Muscle layer of duodenum (tissue), 2 donors: ENCODE results near the gene PALLD.

Source experiments
- H3K27ac ChIP-seq: one replicate; pipeline ENCODE4 v1.7.0; 2013; ENCODE audit warnings: mild to moderate bottlenecking, low read length
- H3K27me3 ChIP-seq: one replicate; pipeline ENCODE4 v1.7.0; 2013; ENCODE audit warnings: low read depth, mild to moderate bottlenecking, control low read depth, low read length
- H3K36me3 ChIP-seq, 2 donors: one replicate each; pipeline ENCODE4 v1.7.0; 2013; ENCODE audit warnings: low read length in 2 of 2, control low read depth in 1 of 2, mild to moderate bottlenecking in 1 of 2; ENCODE audit not compliant: insufficient read depth in 2 of 2, control insufficient read depth in 1 of 2
- H3K4me1 ChIP-seq, 2 donors: one replicate each; pipeline ENCODE4 v1.7.0; 2013; ENCODE audit warnings: low read length in 2 of 2, mild to moderate bottlenecking in 2 of 2, control low read depth in 1 of 2, moderate library complexity in 1 of 2; ENCODE audit not compliant: insufficient read depth in 2 of 2, control insufficient read depth in 1 of 2
- H3K4me3 ChIP-seq, 2 donors: one replicate each; pipeline ENCODE4 v1.7.0; 2013; ENCODE audit warnings: low read length in 2 of 2, low read depth in 1 of 2, mild to moderate bottlenecking in 1 of 2
- H3K9me3 ChIP-seq, 2 donors: one replicate each; pipeline ENCODE4 v1.7.0; 2013; ENCODE audit warnings: low read length in 2 of 2, control low read depth in 1 of 2, mild to moderate bottlenecking in 1 of 2; ENCODE audit not compliant: control insufficient read depth in 1 of 2
- donor health status: healthy.

Gene PALLD

DNA sequence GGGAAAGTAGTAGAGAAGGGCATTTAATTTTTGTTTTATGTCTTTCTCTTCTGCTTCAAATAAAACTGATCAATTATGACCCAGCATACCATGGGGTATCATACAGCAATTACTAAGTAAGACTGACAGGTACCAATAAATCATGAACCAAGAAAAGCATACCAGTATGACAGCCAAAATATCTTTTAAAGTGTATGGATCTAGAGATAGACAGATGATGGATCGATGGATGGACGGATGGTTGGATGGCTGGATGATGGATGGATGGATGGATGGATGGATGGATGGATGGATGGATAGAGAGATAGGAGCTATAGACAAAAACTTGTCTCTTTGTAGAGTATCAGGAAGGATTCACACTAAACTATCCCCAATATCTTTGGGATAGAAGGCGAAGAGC, 18.0 kb upstream of the PALLD start:
- no peak overlapping the region for H3K27ac ChIP-seq
- no peaks in the 10 kb centered on the region for H3K9me3 ChIP-seq
- H3K4me3 ChIP-seq = peak overlapping the region; percentile 4 to 86

DNA sequence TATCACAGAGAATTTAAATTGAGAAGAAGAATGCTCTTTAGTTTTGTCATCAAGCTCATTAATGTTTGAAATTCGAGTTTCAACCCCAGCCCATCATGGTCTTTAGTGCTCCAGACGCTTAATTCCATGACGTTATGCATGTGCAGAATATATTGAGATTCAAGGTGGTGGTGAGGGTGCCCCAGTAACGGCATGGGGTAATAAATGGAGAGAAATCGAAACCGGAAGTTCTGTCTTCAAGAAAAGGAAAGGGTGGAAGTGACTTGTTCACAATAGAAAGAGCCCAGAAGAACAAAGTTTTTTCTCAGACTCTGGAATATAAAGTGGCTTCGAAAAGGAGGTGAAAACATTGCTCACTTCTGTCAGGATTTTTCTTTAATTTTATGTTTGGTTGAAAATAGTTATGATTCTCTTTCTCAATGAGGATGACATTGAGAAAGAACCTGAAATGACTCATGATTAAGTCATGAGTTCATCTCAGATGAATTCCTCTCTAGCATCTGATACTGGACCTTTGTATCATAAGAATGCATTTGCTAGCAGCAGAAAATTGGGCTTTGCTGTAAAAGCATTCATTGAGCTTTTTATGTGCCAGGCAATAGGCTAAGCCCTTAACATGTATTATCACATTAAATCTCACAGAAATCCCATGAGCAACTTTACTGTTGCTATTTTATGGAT, 15.8 kb upstream of the PALLD start:
- Histone ChIP-seq H3K27ac (peak overlapping the region; percentile 96), H3K4me1 (peaks cover 0 to 8% of the 10 kb centered on the region in 2 donors), H3K4me3 (peak overlapping the region; percentile 86 to 87)

More for the DNA sequence above, 18.0 kb upstream of the PALLD start:
- peaks cover 5 to 8% of the 10 kb centered on the region in 2 donors for H3K4me1 ChIP-seq
- peaks cover 0 to 9% of the 10 kb centered on the region in 2 donors for H3K36me3 ChIP-seq
- no peaks in the 10 kb centered on the region for H3K27me3 ChIP-seq

DNA sequence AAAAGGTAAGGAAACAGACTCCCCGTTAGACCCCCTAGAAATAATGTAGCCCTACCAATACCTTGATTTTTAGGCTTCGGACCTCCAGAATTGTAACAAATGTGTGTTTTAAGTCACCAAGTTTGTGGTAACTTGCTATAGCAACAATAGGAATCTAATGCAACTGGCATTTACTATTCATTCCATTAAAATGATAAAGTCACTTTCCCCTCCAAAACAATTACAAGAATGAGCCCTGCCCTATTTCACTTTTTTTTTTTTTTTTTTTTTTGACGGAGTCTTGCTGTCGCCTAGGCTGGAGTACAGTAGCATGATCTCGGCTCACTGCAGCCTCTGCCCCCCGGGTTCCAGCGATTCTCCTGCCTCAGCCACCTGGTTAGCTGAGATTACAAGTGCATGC, 13.0 kb upstream of the PALLD start:
- no peak overlapping the region for H3K27ac ChIP-seq
- no peaks in the 10 kb centered on the region for H3K9me3 ChIP-seq
- peaks cover 0 to 8% of the 10 kb centered on the region in 2 donors for H3K4me1 ChIP-seq
- no peak overlapping the region for H3K4me3 ChIP-seq
- H3K27me3 ChIP-seq = no peaks in the 10 kb centered on the region
- H3K36me3 ChIP-seq = peaks cover 0 to 9% of the 10 kb centered on the region in 2 donors

More for the DNA sequence above, 15.8 kb upstream of the PALLD start:
- Histone ChIP-seq H3K9me3 (no peaks in the 10 kb centered on the region), H3K27me3 (no peaks in the 10 kb centered on the region), H3K36me3 (peaks cover 0 to 9% of the 10 kb centered on the region in 2 donors)

DNA sequence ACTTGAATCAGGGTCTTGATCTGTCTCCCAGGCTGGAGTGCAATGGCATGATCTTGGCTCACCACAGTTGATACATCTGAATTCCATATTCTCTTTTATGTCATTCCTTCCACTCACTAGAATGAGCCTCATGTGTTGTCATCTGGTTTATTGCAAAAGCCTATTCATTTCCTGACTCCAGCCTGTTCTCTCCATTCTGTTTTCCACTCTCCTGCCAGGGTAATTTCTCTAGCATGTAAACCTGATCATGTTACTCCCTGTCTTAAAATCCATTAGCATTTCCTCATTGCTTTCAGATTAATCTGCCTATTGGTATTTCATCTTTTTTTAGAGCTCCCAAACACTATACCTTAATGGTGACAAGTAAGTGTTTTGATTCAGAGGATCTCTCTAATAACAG, 12.2 kb upstream of the PALLD start:
- no peak overlapping the region for H3K27ac ChIP-seq
- no peak overlapping the region for H3K4me3 ChIP-seq
- H3K9me3 ChIP-seq = no peaks in the 10 kb centered on the region
- no peaks in the 10 kb centered on the region for H3K27me3 ChIP-seq
- H3K4me1 ChIP-seq = peaks cover 0 to 8% of the 10 kb centered on the region in 2 donors
- peaks cover 0 to 9% of the 10 kb centered on the region in 2 donors for H3K36me3 ChIP-seq

DNA sequence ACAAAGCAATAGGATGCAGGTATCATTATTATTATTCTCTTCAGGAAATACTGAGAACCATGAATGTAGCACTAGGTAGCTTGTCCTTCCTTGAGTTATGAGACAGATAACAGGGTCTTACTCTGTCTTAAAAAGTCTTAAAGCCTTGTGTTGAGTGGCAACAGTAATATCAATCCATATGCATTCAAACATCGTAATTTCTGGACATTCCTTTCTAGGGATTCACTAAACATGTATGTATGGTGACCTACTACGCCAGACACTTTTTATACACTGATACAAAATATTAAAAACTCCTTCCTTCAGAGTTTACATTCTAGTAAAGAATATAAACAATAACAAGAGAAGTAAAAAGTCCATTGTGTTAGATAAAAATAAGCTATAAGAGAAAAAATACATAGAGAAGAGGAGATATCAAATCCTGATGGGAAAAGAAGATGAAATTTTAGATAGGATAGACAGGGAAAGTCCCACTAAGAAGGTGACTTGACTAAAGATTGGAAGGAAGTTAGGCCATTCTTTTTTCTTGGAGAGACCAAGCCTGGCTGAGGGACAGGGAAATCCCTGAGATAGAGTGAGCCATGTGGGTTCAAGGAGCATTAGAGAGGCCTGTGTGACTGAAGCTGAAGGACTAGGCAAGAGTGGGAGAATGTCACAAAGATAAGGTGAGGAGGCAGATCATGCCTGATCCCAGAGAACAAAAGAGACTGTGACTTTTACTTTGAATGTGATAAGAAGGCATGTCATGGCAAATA, 11.5 kb upstream of the PALLD start:
- Histone ChIP-seq H3K9me3 (no peaks in the 10 kb centered on the region), H3K4me3 (no peak overlapping the region), H3K4me1 (peaks cover 0 to 8% of the 10 kb centered on the region in 2 donors), H3K27ac (no peak overlapping the region), H3K27me3 (no peaks in the 10 kb centered on the region), H3K36me3 (peaks cover 0 to 6% of the 10 kb centered on the region in 2 donors)

DNA sequence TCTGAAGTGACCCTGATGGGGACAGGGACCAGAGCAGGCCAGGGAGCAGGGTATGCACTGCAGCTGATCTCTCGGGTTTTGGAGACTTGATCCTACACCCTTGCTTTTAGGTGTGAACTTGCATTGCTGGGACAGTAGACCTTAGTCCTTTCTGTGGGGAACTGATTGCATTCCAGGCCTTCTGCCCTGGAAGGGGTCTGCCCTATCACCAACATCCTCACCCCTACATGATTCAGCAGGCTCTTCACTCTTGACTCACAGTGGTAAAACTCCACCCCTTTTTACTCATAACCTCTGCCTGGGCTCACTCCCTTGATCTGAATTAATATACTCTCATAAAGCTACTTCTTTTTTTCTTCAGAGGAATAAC, 10.0 kb upstream of the PALLD start:
- Histone ChIP-seq H3K4me1 (peaks cover 0 to under 1% of the 10 kb centered on the region in 2 donors), H3K27ac (no peak overlapping the region), H3K4me3 (no peak overlapping the region), H3K9me3 (no peaks in the 10 kb centered on the region), H3K36me3 (no peaks in the 10 kb centered on the region), H3K27me3 (no peaks in the 10 kb centered on the region)

DNA sequence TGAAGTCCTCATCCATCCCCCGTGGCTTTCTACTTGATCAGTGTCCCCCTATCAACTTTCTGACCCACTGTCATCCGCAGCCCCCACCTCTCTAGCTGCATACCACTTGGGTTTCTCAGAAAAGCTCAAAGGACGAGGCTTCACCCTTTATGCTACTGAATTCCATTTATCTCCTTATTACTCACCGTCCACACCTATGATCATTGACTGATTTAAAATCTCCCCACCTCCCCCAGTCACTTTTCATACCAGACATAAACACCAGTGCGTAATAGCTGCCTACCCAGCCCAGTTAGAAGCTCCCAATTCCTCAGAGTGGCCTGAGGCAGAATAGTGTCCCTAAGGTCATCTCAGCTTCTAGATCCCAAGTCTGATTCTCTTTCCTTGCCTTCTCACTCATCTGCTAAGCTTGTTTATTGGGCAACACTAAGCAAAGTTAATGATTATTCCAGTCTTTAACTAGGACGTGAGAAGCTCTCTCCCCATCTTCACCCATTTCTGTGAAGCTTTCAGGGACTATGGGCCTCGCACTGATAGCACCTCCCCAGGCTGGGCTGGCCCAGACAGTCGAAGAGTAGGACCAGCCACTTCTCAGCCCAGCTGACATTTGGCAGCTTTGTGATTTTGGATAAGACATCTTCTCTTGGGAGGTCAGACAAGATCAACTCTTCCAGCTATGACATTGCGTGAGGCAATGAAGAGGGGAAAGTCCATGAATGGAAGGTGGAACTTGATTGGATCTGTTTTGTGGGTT, 9.4 kb upstream of the PALLD start:
- Histone ChIP-seq H3K36me3 (no peaks in the 10 kb centered on the region), H3K27ac (no peak overlapping the region), H3K4me1 (no peaks in the 10 kb centered on the region), H3K9me3 (no peaks in the 10 kb centered on the region), H3K27me3 (no peaks in the 10 kb centered on the region), H3K4me3 (no peak overlapping the region)

DNA sequence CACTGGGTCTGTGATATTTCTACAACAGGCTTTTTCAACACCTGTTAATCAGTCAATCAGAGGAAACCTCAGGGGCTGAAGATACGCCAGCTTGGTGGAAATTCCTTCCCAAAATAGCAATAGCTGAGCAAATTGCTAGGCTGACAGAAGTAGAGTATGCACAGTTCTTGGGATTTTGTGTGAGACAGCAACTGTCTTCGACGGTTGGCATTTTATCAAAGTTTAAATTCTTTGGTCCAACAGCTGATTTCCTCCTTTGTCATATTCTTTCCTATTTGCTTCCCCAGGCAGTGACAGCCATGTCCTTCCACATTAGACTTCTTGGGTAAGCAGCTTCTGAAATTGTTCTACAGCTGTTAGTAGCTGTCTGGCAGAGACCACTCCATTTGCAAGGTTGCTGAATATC, 8.0 kb upstream of the PALLD start:
- no peaks in the 10 kb centered on the region for H3K27me3 ChIP-seq
- H3K9me3 ChIP-seq = no peaks in the 10 kb centered on the region
- H3K4me3 ChIP-seq = no peak overlapping the region
- H3K36me3 ChIP-seq = no peaks in the 10 kb centered on the region
- no peak overlapping the region for H3K27ac ChIP-seq
- no peaks in the 10 kb centered on the region for H3K4me1 ChIP-seq

DNA sequence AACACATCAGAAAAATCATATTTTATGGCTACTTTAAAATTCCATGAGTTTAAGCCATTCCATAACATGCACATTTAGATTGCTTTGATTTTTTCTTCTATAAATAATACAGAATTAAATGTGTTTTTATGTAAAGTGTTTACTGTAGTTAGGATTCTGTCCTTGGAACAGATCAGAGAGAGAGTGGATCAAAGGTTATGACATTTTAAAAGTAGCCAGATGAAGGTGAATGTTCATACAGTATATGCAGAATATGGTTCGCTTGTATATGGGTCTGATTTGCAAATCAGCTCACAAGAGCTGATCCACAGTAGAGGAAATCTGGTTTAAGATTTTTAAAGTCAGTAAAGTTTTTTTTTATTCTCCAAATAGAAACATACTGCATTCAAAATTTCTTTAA, 7.2 kb upstream of the PALLD start:
- Histone ChIP-seq H3K4me1 (no peaks in the 10 kb centered on the region), H3K27ac (no peak overlapping the region), H3K9me3 (no peaks in the 10 kb centered on the region), H3K36me3 (no peaks in the 10 kb centered on the region), H3K27me3 (no peaks in the 10 kb centered on the region), H3K4me3 (no peak overlapping the region)

DNA sequence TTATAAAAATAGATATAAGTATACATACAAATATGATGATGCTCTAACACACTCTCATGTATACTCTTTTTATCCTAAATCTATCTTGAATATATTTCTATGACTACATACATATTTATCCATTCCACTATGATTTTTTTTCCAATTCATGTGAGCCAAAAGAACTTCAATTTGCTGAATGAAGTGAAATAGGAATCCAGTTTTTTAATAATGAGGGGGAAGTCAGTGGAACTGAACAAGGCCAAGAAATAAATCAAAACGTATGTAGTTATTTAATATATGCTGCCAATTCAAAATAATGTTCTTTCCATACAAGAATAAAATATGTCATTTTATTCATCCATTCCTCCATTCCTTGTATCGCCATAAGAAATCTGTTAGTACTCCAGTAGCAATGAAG, 6.1 kb upstream of the PALLD start:
- Histone ChIP-seq H3K9me3 (no peaks in the 10 kb centered on the region), H3K36me3 (no peaks in the 10 kb centered on the region), H3K4me3 (no peak overlapping the region), H3K27ac (no peak overlapping the region), H3K4me1 (no peaks in the 10 kb centered on the region), H3K27me3 (no peaks in the 10 kb centered on the region)

DNA sequence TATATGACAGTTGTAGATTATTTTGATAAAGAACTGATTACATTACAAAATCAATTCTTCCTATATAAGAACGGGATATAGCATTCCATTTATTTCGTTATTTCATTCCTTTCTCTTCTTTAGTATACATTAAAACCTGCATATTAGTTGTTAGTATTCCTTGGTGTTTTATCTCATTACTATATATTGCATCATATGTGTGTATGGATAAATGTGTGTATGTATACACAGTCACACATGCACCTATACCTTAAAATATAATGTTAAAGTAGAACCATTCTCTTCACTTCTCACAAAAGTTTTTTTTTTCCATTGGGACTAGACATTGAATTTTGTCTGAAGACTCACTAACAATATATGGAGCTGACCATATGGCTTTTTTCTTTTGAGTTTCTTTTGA, 5.3 kb upstream of the PALLD start:
- no peaks in the 10 kb centered on the region for H3K36me3 ChIP-seq
- no peak overlapping the region for H3K4me3 ChIP-seq
- no peak overlapping the region for H3K27ac ChIP-seq
- no peaks in the 10 kb centered on the region for H3K4me1 ChIP-seq
- no peaks in the 10 kb centered on the region for H3K27me3 ChIP-seq
- H3K9me3 ChIP-seq = no peaks in the 10 kb centered on the region
